Chondrocyte (in vitro differentiated cells): ENCODE results near the gene TK2. TPM values are rescaled to one million over a fixed set of nuclear protein-coding genes. Genes with fewer than 3 reads are reported as not detected.

ENCODE experiments used
- DNase-seq: peaks from one replicate; pipeline ENCODE4 v3.0.0; 2021; ENCODE audit warnings: mixed read lengths, low spot score
- H3K27ac Mint-ChIP-seq: one replicate; pipeline ENCODE4 v1.8.0; 2021; ENCODE audit warnings: mild to moderate bottlenecking, moderate library complexity, mixed read lengths; ENCODE audit not compliant: unreplicated experiment
- H3K27me3 Mint-ChIP-seq: 2 replicates; pipeline ENCODE4 v1.8.0; 2021; ENCODE audit warnings: low read depth, mixed read lengths
- H3K36me3 Mint-ChIP-seq: 2 replicates; pipeline ENCODE4 v1.8.0; 2021; ENCODE audit warnings: low read depth, mixed read lengths
- H3K4me1 Mint-ChIP-seq: 2 replicates; pipeline ENCODE4 v1.8.0; 2021; ENCODE audit warnings: low read depth, mild to moderate bottlenecking, mixed read lengths
- H3K4me3 Mint-ChIP-seq: one replicate; pipeline ENCODE4 v1.8.0; 2021; ENCODE audit warnings: mild to moderate bottlenecking, moderate library complexity, mixed read lengths; ENCODE audit not compliant: unreplicated experiment
- H3K9me3 Mint-ChIP-seq: 2 replicates; pipeline ENCODE4 v1.8.0; 2021; ENCODE audit warnings: low read depth, mixed read lengths
- total RNA-seq: library from RNA; stranded (reverse); gene quantifications from 3 replicates; pipeline ENCODE4 v1.2.1, GENCODE V29; 2021
- TF ChIP-seq, protein P1 (sequence below): fragments of 200-600 bp; sonication (generic); IDR thresholded peaks from 2 replicates; pipeline ENCODE4 v1.5.0; 2021; ENCODE audit warnings: antibody characterized with exemption, mild to moderate bottlenecking, moderate library complexity

TK2 gene
- total RNA-seq, 1 donor from 2014 or later: 34.3 TPM

DNA sequence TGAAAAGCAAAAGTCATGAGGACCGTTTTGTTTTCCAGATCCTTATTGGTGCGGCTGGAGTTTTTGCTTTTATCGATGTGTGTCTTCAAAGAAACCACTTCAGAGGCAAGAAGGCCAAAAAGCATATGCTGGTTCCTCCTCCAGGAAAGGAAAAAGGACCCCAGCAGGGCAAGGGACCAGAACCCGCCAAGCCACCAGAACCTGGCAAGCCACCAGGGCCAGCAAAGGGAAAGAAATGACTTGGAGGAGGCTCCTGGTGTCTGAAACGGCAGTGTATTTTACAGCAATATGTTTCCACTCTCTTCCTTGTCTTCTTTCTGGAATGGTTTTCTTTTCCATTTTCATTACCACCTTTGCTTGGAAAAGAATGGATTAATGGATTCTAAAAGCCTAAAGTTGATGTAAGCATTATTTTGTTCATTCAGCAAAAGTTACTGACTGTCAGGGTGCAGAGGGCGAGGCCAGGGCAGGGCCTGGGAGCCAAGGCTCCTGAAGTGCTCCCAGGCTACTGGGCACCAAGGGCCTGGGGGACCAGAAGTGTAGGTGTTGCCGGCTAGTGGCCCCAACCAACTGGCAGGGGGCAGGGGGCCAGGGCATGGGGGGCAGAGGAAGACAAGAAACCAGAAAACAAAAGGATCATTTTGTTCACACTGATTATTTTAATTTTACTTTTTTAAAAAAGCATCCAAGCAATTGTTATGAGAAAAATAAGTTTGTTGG is 38.1 kb upstream of the TK2 start:
- Mint-ChIP-seq H3K4me1 (no peaks in the 10 kb centered on the region), H3K27ac (no peak overlapping the region), H3K4me3 (no peak overlapping the region), H3K36me3 (no peaks in the 10 kb centered on the region), H3K27me3 (no peaks in the 10 kb centered on the region), H3K9me3 (no peaks in the 10 kb centered on the region)
- TF ChIP-seq, protein P1, sequence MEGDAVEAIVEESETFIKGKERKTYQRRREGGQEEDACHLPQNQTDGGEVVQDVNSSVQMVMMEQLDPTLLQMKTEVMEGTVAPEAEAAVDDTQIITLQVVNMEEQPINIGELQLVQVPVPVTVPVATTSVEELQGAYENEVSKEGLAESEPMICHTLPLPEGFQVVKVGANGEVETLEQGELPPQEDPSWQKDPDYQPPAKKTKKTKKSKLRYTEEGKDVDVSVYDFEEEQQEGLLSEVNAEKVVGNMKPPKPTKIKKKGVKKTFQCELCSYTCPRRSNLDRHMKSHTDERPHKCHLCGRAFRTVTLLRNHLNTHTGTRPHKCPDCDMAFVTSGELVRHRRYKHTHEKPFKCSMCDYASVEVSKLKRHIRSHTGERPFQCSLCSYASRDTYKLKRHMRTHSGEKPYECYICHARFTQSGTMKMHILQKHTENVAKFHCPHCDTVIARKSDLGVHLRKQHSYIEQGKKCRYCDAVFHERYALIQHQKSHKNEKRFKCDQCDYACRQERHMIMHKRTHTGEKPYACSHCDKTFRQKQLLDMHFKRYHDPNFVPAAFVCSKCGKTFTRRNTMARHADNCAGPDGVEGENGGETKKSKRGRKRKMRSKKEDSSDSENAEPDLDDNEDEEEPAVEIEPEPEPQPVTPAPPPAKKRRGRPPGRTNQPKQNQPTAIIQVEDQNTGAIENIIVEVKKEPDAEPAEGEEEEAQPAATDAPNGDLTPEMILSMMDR: no peak
- DNase-seq: no peak

DNA sequence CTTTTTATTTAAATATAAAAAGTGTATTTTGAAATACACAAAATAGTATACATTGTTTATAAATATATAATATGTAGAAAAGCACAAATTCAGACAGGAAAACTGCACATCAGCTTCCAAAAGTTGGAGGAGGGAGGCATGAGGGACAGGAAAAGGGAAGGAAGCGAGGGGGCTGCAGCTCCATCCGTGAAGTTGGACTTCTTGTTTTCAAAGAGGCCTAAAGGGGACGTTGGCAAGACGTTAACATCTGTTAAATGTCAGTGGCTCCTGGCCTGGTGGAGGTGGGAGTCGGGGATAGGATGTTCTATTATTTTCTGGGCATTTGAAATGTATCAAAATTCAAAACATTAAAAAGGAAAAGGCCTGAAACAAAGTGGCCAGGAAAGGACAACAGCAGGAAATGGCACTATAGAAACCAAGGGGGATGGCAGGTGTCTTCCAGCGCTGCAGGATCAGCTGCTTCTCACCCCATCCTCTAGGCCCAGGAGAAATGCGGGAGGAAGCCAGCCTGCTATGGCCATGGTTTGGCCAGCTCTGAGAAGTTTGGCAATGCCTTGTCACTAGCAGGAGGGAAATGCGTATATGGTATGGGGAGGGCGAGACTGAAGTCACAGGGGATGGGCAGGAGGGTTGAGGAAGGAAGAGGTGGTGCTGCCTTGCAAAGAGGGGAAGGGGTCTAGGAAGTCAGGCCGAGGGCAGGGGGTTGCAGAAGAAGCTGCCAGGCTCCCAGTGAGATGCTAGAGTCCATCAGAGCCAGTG is 35.7 kb upstream of the TK2 start:
- no peaks in the 10 kb centered on the region for H3K36me3 Mint-ChIP-seq
- DNase-seq: no peak
- no peak overlapping the region for H3K4me3 Mint-ChIP-seq
- TF ChIP-seq, protein P1: no peak
- H3K4me1 Mint-ChIP-seq: peaks cover 16% of the 10 kb centered on the region
- no peaks in the 10 kb centered on the region for H3K9me3 Mint-ChIP-seq
- no peak overlapping the region for H3K27ac Mint-ChIP-seq
- H3K27me3 Mint-ChIP-seq: no peaks in the 10 kb centered on the region

DNA sequence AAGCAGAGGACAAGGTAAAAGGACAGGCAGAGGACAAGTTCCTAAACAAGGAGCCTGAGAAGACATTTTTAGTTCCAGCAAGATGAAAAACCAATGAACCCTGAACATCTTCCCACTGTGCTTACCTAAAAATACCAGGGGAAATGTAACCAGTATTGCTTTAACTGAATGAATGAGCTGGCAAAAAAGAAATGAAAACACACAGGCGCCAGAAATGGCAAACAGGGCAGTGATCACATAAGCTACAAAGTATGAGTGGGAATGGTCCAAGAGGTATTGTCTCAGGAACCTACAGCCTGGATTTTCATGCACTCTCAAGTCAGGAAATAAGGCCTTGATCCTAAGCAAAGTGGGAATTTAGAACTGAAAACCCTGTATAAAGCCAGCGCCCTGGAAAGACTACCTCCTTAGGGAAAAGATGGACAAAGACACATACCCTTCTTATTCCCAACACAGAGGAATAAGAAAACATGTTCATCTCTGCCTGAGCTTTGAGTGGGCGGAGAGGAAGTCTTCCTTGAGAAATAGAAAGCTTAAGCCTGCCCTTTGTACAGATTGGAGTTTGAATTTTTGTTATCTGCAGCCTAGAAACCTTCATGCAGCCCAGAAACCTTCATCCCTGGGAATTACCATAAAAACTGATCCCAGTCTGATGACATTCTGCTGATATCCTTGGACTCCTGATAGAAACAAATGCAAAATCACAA is 31.5 kb upstream of the TK2 start:
- Mint-ChIP-seq H3K27ac (peak overlapping the region; percentile 97), H3K36me3 (no peaks in the 10 kb centered on the region), H3K9me3 (no peaks in the 10 kb centered on the region), H3K4me3 (peak overlapping the region; percentile 17), H3K27me3 (no peaks in the 10 kb centered on the region), H3K4me1 (peaks cover 38% of the 10 kb centered on the region)
- TF ChIP-seq, protein P1: no peak
- no peak for DNase-seq

DNA sequence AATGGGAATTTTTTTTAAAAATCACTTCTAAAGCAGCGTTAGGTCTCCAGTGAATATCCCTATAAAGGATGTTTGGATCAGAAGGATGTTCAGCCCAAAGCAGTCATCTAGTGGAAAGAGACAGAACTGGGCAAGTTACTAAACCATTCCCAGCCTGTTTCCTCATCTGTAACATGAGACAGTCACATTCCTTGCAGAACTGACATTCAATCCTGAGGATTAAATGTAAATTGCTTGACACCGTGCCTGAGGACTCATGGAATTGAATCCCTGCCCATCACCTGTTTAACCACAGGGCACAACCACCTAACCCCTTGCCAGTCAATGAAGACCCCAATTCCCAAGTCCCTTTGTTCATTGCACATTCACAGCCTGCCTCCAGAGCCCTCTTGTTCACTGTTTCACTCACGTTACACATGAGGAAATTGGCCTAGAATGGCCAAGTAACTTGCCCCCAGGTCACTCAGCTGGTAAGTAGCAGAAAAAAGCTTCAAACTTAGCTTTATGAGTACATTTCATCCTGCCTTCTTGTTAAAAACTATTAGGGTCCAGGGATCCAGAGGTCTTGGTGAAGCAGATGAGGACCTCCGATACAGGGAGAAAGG is 30.8 kb upstream of the TK2 start:
- Mint-ChIP-seq H3K36me3 (no peaks in the 10 kb centered on the region), H3K4me1 (peaks cover 38% of the 10 kb centered on the region), H3K27me3 (no peaks in the 10 kb centered on the region), H3K4me3 (peak overlapping the region; percentile 17), H3K27ac (peak overlapping the region; percentile 97), H3K9me3 (no peaks in the 10 kb centered on the region)
- TF ChIP-seq, protein P1: peak; percentile 69
- no peak for DNase-seq
